IMR-90 (cell line): ENCODE data around the gene PCDHGA4.

ENCODE experiments used
- BHLHE40 ChIP-seq: fragments of 150-350 bp; IDR thresholded peaks from 2 replicates; pipeline ENCODE4 v1.6.1; 2016; ENCODE audit warnings: mild to moderate bottlenecking, low read depth, low read length
- CEBPB ChIP-seq: IDR thresholded peaks from 2 replicates; pipeline ENCODE4 v1.6.1; 2012; ENCODE audit warnings: low read depth, low read length, improper control_type of control experiment
- CTCF ChIP-seq: conservative IDR thresholded peaks from 2 replicates; pipeline ENCODE4 v1.5.1; 2012; ENCODE audit warnings: mild to moderate bottlenecking, low read depth, low read length, improper control_type of control experiment
- FOS ChIP-seq: fragments of 150-350 bp; IDR thresholded peaks from 2 replicates; pipeline ENCODE4 v1.6.1; 2016; ENCODE audit warnings: low read depth, low read length
- MAFK ChIP-seq: IDR thresholded peaks from 2 replicates; pipeline ENCODE4 v1.6.1; 2012; ENCODE audit warnings: low read depth, low read length, improper control_type of control experiment
- POLR2A ChIP-seq: IDR thresholded peaks from 2 replicates; pipeline ENCODE4 v1.6.1; 2012; ENCODE audit warnings: mild to moderate bottlenecking, low read depth, low read length
- RFX5 ChIP-seq: IDR thresholded peaks from 2 replicates; pipeline ENCODE4 v1.8.0; 2012; ENCODE audit warnings: low read depth, mild to moderate bottlenecking, low read length, moderate library complexity
- SMC3 ChIP-seq: fragments of 150-350 bp; IDR thresholded peaks from 2 replicates; pipeline ENCODE4 v1.6.1; 2016; ENCODE audit warnings: low read depth, mild to moderate bottlenecking, antibody characterized with exemption, low read length, moderate library complexity
- TF ChIP-seq, protein P1 (sequence below): fragments of 150-350 bp; IDR thresholded peaks from 2 replicates; pipeline ENCODE4 v1.6.1; 2017; ENCODE audit warnings: mild to moderate bottlenecking, antibody characterized with exemption, low read length, low read depth

- TF ChIP-seq, protein P1, sequence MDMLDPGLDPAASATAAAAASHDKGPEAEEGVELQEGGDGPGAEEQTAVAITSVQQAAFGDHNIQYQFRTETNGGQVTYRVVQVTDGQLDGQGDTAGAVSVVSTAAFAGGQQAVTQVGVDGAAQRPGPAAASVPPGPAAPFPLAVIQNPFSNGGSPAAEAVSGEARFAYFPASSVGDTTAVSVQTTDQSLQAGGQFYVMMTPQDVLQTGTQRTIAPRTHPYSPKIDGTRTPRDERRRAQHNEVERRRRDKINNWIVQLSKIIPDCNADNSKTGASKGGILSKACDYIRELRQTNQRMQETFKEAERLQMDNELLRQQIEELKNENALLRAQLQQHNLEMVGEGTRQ, result no peak
- TF ChIP-seq CTCF (no peak), FOS (no peak), POLR2A (no peak), RFX5 (no peak), MAFK (no peak), SMC3 (no peak), CEBPB (no peak), BHLHE40 (no peak)
Measured at GRCh38 chr5:141328231-141328630, 26.6 kb upstream of the PCDHGA4 start.
